Left kidney (tissue), 2 donors: Measurements from ENCODE around the gene AMIGO3. TPM values are rescaled to one million over a fixed set of nuclear protein-coding genes. Genes with fewer than 3 reads are reported as not detected.

ENCODE experiments used
- DNase-seq: peaks from one replicate; pipeline ENCODE4 v3.0.0-alpha.2; 2013
- polyA plus RNA-seq: library from polyadenylated mRNA; unstranded; fragments of 120-200 nt; gene quantifications from one replicate; pipeline ENCODE4 v1.2.1, GENCODE V29; 2013; ENCODE audit not compliant: insufficient read length

The AMIGO3 gene
- polyA plus RNA-seq, 1 donor: 2.6 TPM

DNA sequence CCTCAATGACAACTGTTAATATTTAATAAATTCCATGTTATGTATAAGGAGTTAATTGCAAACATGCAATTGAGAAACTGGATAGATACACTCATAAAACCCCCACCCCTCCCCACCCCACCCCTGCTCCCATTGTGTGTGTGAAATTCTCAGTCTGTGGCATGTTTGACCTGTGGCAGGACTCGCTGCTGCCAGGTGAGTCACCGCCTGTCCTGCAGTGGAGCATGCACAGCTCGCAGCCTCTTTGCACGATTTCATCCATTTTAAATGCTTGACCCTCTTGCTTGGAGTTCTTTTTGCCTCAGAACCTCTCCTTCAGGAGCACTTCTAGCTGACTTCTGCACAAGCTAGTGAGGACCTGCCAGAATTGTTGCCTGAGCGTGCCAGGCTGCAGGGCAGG is 50.6 kb downstream of the AMIGO3 start:
- DNase-seq: no peak

DNA sequence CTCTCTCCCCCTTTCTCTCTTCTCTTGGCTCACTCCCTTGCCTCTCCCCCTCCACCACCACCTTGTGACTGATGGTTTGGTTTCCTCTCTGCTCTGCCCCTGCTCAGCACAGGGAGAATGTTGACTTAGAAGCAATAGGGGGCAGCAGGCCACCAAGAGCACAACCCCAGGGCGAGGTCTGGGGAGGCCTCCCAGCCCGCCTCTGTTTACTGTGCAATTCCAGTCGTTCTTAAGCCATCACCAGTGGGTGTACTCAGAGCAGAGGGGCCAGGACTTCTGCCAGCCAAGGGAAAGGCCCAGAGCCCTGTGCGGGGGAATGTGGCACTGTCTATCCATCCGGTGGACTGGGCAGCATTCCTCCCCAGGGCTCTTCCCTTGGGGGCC is 51.1 kb downstream of the AMIGO3 start:
- no peak for DNase-seq

- no peak for DNase-seq
Observed at GRCh38 chr3:49667701-49668413, 51.6 kb downstream of the AMIGO3 start.

Other genes with a start within 250 kb of the AMIGO3 start
- gene DAG1, start 249.4 kb downstream of the AMIGO3 start, polyA plus RNA-seq: 104 TPM
- 1.7 TPM for gene BSN, start 165.2 kb downstream of the AMIGO3 start, polyA plus RNA-seq
- 140 TPM for gene APEH, start 45.3 kb downstream of the AMIGO3 start, polyA plus RNA-seq
- 133 TPM for gene MST1, start 30.2 kb downstream of the AMIGO3 start, polyA plus RNA-seq
- gene RNF123, start 30.1 kb downstream of the AMIGO3 start, polyA plus RNA-seq: 35.0 TPM
- gene GMPPB, start 4.3 kb upstream of the AMIGO3 start, polyA plus RNA-seq: 14.1 TPM
- gene IP6K1, start 66.9 kb upstream of the AMIGO3 start, polyA plus RNA-seq: 50.9 TPM
- gene CDHR4, start 80.2 kb upstream of the AMIGO3 start, polyA plus RNA-seq: 0.28 TPM
- 8.6 TPM for gene INKA1, start 83.6 kb upstream of the AMIGO3 start, polyA plus RNA-seq
- 40.7 TPM for gene UBA7, start 94.3 kb upstream of the AMIGO3 start, polyA plus RNA-seq
- 16.3 TPM for gene TRAIP, start 136.9 kb upstream of the AMIGO3 start, polyA plus RNA-seq
- not detected for gene CAMKV, start 150.2 kb upstream of the AMIGO3 start, polyA plus RNA-seq
- 2.8 TPM for gene MST1R, start 184.2 kb upstream of the AMIGO3 start, polyA plus RNA-seq
- gene MON1A, start 210.1 kb upstream of the AMIGO3 start, polyA plus RNA-seq: 6.6 TPM
- gene RBM6, start 220.5 kb upstream of the AMIGO3 start, polyA plus RNA-seq: 194 TPM